OCI-LY7 (cell line): Measurements from ENCODE around the gene ENDOV. TPM values are rescaled to one million over a fixed set of nuclear protein-coding genes. Genes with fewer than 3 reads are reported as not detected.
A peak's percentile ranks its signal among the peaks of the same experiment; 100 is the strongest.

Experiments used
- BruUV-seq: library from RNA; stranded (reverse); fragments of 400-500 nt; replicated peaks from 2 replicates; lab custom pipeline; 2021; lab: Mats Ljungman, UMichigan
- CTCF ChIA-PET: fragments of 300-600 bp; sonication (Branson Sonifier 250); formaldehyde crosslinking; loops from one replicate; lab custom pipeline; 2022; ENCODE audit warnings: antibody characterized with exemption; ENCODE audit not compliant: unreplicated experiment; lab: Charles Lee
- POLR2A ChIA-PET: fragments of 300-600 bp; sonication (Branson Sonifier 250); formaldehyde crosslinking; loops from one replicate; lab custom pipeline; 2022; ENCODE audit warnings: antibody characterized with exemption; lab: Charles Lee
- DNase-seq: peaks from one replicate; pipeline ENCODE4 v3.0.0-alpha.2; 2015; ENCODE audit warnings: low spot score
- H2AFZ ChIP-seq: fragments of 200-600 bp; sonication (generic), shearing (Covaris generic); 2 replicates; pipeline ENCODE4 v1.6.1; 2014; ENCODE audit warnings: mild to moderate bottlenecking, antibody characterized with exemption, low read length, moderate library complexity
- H3K27ac ChIP-seq: fragments of 200-600 bp; sonication (generic); 2 replicates; pipeline ENCODE4 v1.5.1; 2014; ENCODE audit warnings: mixed run types, low read depth, mild to moderate bottlenecking, moderate library complexity, low read length, inconsistent platforms; ENCODE audit not compliant: poor library complexity, severe bottlenecking
- H3K36me3 ChIP-seq: fragments of 200-600 bp; sonication (generic); 2 replicates; pipeline ENCODE4 v1.6.1; 2014; ENCODE audit warnings: mild to moderate bottlenecking, antibody characterized with exemption, low read length, moderate library complexity, mixed read lengths; ENCODE audit not compliant: insufficient read depth
- H3K4me1 ChIP-seq: fragments of 200-600 bp; sonication (generic); 2 replicates; pipeline ENCODE4 v1.5.1; 2014; ENCODE audit warnings: mild to moderate bottlenecking, low read length; ENCODE audit not compliant: insufficient read depth, poor library complexity, severe bottlenecking
- H3K4me2 ChIP-seq: fragments of 200-600 bp; sonication (generic); 2 replicates; pipeline ENCODE4 v1.6.1; 2014; ENCODE audit warnings: mild to moderate bottlenecking, low read length
- H3K4me3 ChIP-seq: fragments of 200-600 bp; sonication (generic); 2 replicates; pipeline ENCODE4 v1.5.1; 2014; ENCODE audit warnings: mild to moderate bottlenecking, low read depth, low read length; ENCODE audit not compliant: poor library complexity, severe bottlenecking
- H3K79me2 ChIP-seq: fragments of 200-600 bp; sonication (generic); 2 replicates; pipeline ENCODE4 v1.6.1; 2016; ENCODE audit warnings: low read depth, mild to moderate bottlenecking, low read length, moderate library complexity, mixed read lengths; ENCODE audit not compliant: insufficient read depth
- H3K9me2 ChIP-seq: fragments of 200-600 bp; sonication (generic); 2 replicates; pipeline ENCODE4 v1.6.1; 2016; ENCODE audit warnings: mild to moderate bottlenecking, low read length, mixed read lengths; ENCODE audit not compliant: insufficient read depth
- H3K9me3 ChIP-seq: fragments of 200-600 bp; sonication (generic); 2 replicates; pipeline ENCODE4 v1.6.1; 2014; ENCODE audit warnings: mild to moderate bottlenecking, mixed run types, low read length, mixed read lengths
- H4K20me1 ChIP-seq: fragments of 200-600 bp; sonication (generic); 2 replicates; pipeline ENCODE4 v1.6.1; 2014; ENCODE audit warnings: mild to moderate bottlenecking, antibody characterized with exemption, low read length, moderate library complexity, mixed read lengths; ENCODE audit not compliant: insufficient read depth
- CTCF ChIP-seq: fragments of 200-600 bp; sonication (generic); conservative IDR thresholded peaks from 2 replicates; pipeline ENCODE4 v1.5.1; 2014; ENCODE audit warnings: mild to moderate bottlenecking, antibody characterized with exemption, low read length, moderate library complexity, mixed read lengths
- EZH2phosphoT487 ChIP-seq: fragments of 200-600 bp; sonication (generic); IDR thresholded peaks from 2 replicates; pipeline ENCODE4 v1.6.1; 2018; ENCODE audit warnings: low read depth, borderline replicate concordance, mild to moderate bottlenecking, mixed run types, antibody characterized with exemption, low read length, moderate library complexity, mixed read lengths
- intact Hi-C: fragments of 100-400 bp; cut with micrococcal nuclease; formaldehyde crosslinking; loops from one replicate; pipeline ENCODE4 v1.10.0; 2022; ENCODE audit not compliant: unreplicated experiment
- total RNA-seq, 2 experiments: library from RNA; depleted of rRNA in 1 of 2; stranded (reverse); fragments of >200 nt in 1 of 2; shearing (Covaris generic) in 1 of 2; gene quantifications; 2 replicates each; pipeline ENCODE4 v1.2.3, GENCODE V29; 2014 to 2022

ENDOV gene
- total RNA-seq, 2 experiments from 2014 or later, result 22.4 to 33.1 TPM

GRCh38 chr17:80453126-80453997, 38.4 kb downstream of the ENDOV start:
- intact Hi-C loops, result no loop called here
- ChIA-PET POLR2A (interaction anchor here (1.5 kb wide), 2 partner anchors 307 to 322 kb away, joined by 3 to 4 read pairs; no protein-coding TSS in a partner anchor), CTCF (no interaction called here)
- Histone ChIP-seq H3K9me3 (no peaks in the 10 kb centered on the region), H3K4me1 (peaks cover 27% of the 10 kb centered on the region), H2AFZ (no peak overlapping the region), H4K20me1 (no peaks in the 10 kb centered on the region), H3K79me2 (no peaks in the 10 kb centered on the region), H3K4me2 (peak overlapping the region; percentile 84), H3K4me3 (peak overlapping the region; percentile 80), H3K9me2 (no peaks in the 10 kb centered on the region), H3K36me3 (no peaks in the 10 kb centered on the region), H3K27ac (no peak overlapping the region)
- BruUV-seq, result TSS peak; percentile 89
- no peak for DNase-seq
- TF ChIP-seq EZH2phosphoT487 (no peak), CTCF (no peak)

- Histone ChIP-seq H3K9me2 (no peaks in the 10 kb centered on the region), H3K4me2 (peak overlapping the region; percentile 84), H3K36me3 (no peaks in the 10 kb centered on the region), H4K20me1 (no peaks in the 10 kb centered on the region), H3K4me3 (peak overlapping the region; percentile 80), H3K4me1 (peaks cover 27% of the 10 kb centered on the region), H2AFZ (peak overlapping the region; percentile 7; the same call in 1 of the 2 replicates), H3K9me3 (no peaks in the 10 kb centered on the region), H3K27ac (peak overlapping the region; percentile 74), H3K79me2 (no peaks in the 10 kb centered on the region)
- TF ChIP-seq CTCF (no peak), EZH2phosphoT487 (no peak)
- ChIA-PET POLR2A (interaction anchor here (0.7 to 1.5 kb wide), 9 partner anchors 11 to 321 kb away, joined by 3 to 10 read pairs (median 4); no protein-coding TSS in a partner anchor), CTCF (interaction anchor here (0.5 to 1.1 kb wide), 4 partner anchors 30 to 516 kb away, joined by 3 to 6 read pairs (median 5); no protein-coding TSS in a partner anchor)
- no peak for DNase-seq
- no TSS peak for BruUV-seq
- intact Hi-C loops, result no loop called here
Observed at GRCh38 chr17:80453998-80454556, 39.1 kb downstream of the ENDOV start.
